NCI-H460 (cell line): ENCODE measurements around the gene LCE1F. TPM values are rescaled to one million over a fixed set of nuclear protein-coding genes. Genes with fewer than 3 reads are reported as not detected.

Experiments used
- DNase-seq: peaks from one replicate; pipeline ENCODE4 v3.0.0-alpha.2; 2016; ENCODE audit warnings: low read depth; ENCODE audit errors: extremely low read depth
- polyA plus RNA-seq: library from polyadenylated mRNA; depleted of rRNA; stranded (reverse); fragments of >200 nt; gene quantifications from 2 replicates; pipeline ENCODE4 v1.2.3, GENCODE V29; 2014; cell fraction: nucleus; rRNA removed
- total RNA-seq: library from RNA; depleted of rRNA; stranded (reverse); fragments of >200 nt; shearing (Covaris generic); gene quantifications from 2 replicates; pipeline ENCODE4 v1.2.3, GENCODE V29; 2014; rRNA removed

The LCE1F gene
- not detected in 2 replicates for total RNA-seq
- polyA plus RNA-seq: not detected in 2 replicates

GRCh38 chr1:152774875-152775274, at the start of gene LCE1F:
Gene LCE1F, plus strand, starts transcription at chr1:152775140. Its CDS starts 1,232 bp downstream, at chr1:152776372.
- DNase-seq: no peak

GRCh38 chr1:152725261-152725660, 49.7 kb upstream of the LCE1F start:
- no peak for DNase-seq

GRCh38 chr1:152728986-152729385, 46.0 kb upstream of the LCE1F start:
- DNase-seq: no peak

- DNase-seq: no peak
Measured at GRCh38 chr1:152735648-152736047, 39.3 kb upstream of the LCE1F start.

GRCh38 chr1:152737997-152738396, 36.9 kb upstream of the LCE1F start:
- no peak for DNase-seq

GRCh38 chr1:152739841-152740240, 35.1 kb upstream of the LCE1F start:
- no peak for DNase-seq

GRCh38 chr1:152741656-152742055, 33.3 kb upstream of the LCE1F start:
- no peak for DNase-seq

GRCh38 chr1:152743371-152744145, 31.4 kb upstream of the LCE1F start:
- DNase-seq: no peak

GRCh38 chr1:152745289-152745704, 29.6 kb upstream of the LCE1F start:
- no peak for DNase-seq

- no peak for DNase-seq
Measured at GRCh38 chr1:152745765-152746444, 29.0 kb upstream of the LCE1F start.

- DNase-seq: no peak
Measured at GRCh38 chr1:152747831-152748230, 27.1 kb upstream of the LCE1F start.

GRCh38 chr1:152752225-152752624, 22.7 kb upstream of the LCE1F start:
- DNase-seq: no peak

GRCh38 chr1:152753586-152753985, 21.4 kb upstream of the LCE1F start:
- no peak for DNase-seq

- DNase-seq: no peak
Measured at GRCh38 chr1:152756872-152757271, 18.1 kb upstream of the LCE1F start.

- no peak for DNase-seq
Measured at GRCh38 chr1:152757747-152758146, 17.2 kb upstream of the LCE1F start, which contains the start of gene KPRP. Gene KPRP, plus strand, starts transcription at chr1:152758025. Its CDS starts 1,564 bp downstream, at chr1:152759589.

GRCh38 chr1:152758636-152759035, 16.3 kb upstream of the LCE1F start:
- no peak for DNase-seq

GRCh38 chr1:152759453-152760173, 15.3 kb upstream of the LCE1F start:
- no peak for DNase-seq

- DNase-seq: no peak
Measured at GRCh38 chr1:152760551-152761190, 14.3 kb upstream of the LCE1F start.

- no peak for DNase-seq
Measured at GRCh38 chr1:152761609-152762213, 13.2 kb upstream of the LCE1F start.

GRCh38 chr1:152768847-152769533, 6.0 kb upstream of the LCE1F start:
- no peak for DNase-seq
